Measurements from ENCODE around the gene SORCS2. TPM values are rescaled to one million over a fixed set of nuclear protein-coding genes. Genes with fewer than 3 reads are reported as not detected.

The SORCS2 gene
- total RNA-seq, 2 donors from 2014 or later = 1.0 to 4.4 TPM

DNA sequence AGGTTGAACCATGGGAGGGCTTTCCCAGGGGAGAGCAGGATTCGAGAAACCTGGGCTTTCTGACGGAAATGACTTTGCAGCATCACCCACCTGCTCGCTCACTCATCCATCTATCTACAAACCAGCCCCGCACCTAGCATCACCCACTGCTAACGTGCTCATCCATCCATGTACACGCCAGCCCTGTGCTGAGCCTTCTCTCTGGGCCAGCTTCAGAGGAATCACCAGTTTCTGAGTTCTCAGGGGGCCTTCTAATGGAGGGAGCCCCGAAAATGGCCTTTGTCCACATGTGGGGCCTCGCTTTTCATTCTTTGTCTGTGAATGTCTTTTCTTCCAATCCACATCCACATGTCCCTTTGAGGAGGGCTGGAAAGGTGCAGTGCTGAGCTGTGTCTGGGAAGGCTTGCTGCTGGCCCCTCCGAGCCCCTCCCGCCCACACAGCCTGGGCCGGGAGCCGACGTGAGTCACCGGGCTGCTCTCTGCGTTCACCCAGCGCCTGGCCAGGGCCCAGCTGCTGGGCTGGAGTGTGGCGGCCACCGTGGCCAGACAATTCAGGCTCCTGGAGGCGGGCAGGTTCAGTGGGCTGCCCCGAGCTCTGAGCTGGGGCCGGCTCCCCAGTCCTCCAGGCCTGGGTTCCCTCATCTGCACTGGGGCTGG lies 14.7 kb downstream of the SORCS2 start:
- H3K27ac ChIP-seq = peak overlapping the region; percentile 3 to 48
- peak; percentile 34 for DNase-seq (ENCODE audit: low spot score)
- intact Hi-C loops (cut with DNase I) = no loop called here
- peaks cover 2% of the 10 kb centered on the region for H3K27me3 ChIP-seq (replicated peaks; ENCODE audit: insufficient read depth)
- no peak overlapping the region for H3K4me3 ChIP-seq
- 25% methylated on average over 19 of the region's 21 CpGs for WGBS
- no peaks in the 10 kb centered on the region for H3K9me3 ChIP-seq
- H3K36me3 ChIP-seq = no peaks in the 10 kb centered on the region
- H3K4me1 ChIP-seq (replicated peaks) = peaks cover 2% of the 10 kb centered on the region
- TF ChIP-seq POLR2A (IDR thresholded peaks at IDR 0.05) (no peak), POLR2AphosphoS5 (IDR thresholded peaks at IDR 0.05) (no peak)
- TF ChIP-seq, protein P1, sequence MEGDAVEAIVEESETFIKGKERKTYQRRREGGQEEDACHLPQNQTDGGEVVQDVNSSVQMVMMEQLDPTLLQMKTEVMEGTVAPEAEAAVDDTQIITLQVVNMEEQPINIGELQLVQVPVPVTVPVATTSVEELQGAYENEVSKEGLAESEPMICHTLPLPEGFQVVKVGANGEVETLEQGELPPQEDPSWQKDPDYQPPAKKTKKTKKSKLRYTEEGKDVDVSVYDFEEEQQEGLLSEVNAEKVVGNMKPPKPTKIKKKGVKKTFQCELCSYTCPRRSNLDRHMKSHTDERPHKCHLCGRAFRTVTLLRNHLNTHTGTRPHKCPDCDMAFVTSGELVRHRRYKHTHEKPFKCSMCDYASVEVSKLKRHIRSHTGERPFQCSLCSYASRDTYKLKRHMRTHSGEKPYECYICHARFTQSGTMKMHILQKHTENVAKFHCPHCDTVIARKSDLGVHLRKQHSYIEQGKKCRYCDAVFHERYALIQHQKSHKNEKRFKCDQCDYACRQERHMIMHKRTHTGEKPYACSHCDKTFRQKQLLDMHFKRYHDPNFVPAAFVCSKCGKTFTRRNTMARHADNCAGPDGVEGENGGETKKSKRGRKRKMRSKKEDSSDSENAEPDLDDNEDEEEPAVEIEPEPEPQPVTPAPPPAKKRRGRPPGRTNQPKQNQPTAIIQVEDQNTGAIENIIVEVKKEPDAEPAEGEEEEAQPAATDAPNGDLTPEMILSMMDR (IDR thresholded peaks at IDR 0.05) = no peak

DNA sequence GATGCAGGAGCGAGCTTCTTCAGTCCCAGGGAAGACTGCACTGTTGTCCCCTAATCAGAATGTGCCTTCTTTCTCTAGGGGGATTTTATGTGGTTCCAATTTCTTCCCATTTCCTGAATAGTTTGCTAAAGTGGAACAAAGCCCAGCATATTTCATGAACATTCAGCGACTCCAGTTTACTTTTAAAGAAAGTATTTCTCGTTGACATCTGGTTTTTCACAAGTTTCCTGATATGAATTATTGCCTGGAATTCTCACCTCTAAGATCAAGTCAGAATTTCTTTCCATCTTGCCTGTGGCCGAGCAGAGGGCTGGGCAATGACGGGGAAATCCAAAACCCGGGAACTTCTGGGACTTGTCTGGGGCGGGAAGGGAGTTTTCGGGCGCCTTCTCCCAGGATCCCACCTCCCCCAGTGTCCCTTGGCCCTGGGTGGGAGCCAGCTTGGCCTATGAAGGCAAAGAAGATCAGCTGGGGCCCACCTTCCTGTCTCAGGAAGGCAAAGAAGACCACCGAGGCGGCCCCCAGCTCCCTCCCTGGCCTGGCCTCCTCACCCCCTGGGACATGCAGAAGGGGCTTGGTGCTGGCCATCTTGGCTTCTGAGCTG lies 15.4 kb downstream of the SORCS2 start:
- intact Hi-C loops (cut with DNase I) = no loop called here

DNA sequence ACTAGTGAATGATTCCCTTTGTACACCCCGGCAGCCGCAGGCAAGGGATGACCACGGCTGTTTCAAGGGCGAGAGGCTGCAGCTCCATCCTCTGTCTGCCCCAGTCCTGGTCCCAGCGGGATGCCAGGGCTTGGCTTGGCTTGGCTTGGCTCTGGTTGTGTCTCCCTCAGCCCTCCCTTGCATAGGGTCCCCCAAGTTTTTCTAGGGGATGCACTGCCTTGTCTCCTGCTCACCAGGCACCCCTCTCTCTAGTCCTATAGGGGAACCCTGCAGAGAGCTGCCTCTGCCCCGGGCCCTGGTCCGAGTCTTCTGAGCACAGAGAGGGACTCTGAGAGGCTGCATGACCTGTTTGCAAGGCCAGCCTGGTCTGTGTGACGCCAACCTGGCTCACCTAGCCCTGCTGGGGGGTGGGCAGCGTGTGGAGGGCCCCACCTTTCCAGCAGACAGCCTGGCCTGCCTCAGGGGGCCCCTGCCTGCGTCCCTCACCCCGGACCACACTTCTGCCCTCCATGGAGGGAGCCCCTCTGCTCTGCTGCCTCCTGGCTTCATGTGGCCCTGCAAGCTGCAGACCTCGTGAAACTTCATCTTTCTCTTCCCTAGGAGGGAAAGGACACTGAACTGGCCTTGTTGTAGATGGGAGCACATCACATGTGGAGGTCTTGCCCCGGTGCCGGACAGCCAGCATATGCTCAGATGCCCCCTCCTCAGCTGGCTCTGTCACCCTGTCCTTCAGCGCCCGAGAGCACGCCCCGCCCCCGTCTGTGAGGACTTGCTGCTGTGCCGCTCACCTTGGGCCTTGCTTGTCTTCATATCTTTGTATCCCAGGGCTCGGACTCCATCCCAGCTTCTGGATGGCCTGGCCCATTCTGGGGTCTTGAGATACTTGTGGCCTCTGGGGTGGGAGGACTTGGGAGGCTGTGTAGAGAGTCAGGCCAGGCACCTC lies 16.4 kb downstream of the SORCS2 start:
- WGBS = 89% methylated on average over 21 of the region's 21 CpGs
- TF ChIP-seq POLR2A (IDR thresholded peaks at IDR 0.05) (no peak), POLR2AphosphoS5 (IDR thresholded peaks at IDR 0.05) (no peak)
- TF ChIP-seq, protein P1 (IDR thresholded peaks at IDR 0.05) = no peak
- Histone ChIP-seq H3K36me3 (no peaks in the 10 kb centered on the region), H3K4me1 (replicated peaks) (peaks cover 2% of the 10 kb centered on the region), H3K4me3 (no peak overlapping the region), H3K27ac (peak overlapping the region in 1 of 2 donors; percentile 53), H3K27me3 (replicated peaks; ENCODE audit: insufficient read depth) (peaks cover 2% of the 10 kb centered on the region), H3K9me3 (no peaks in the 10 kb centered on the region)
- intact Hi-C loops (cut with DNase I) = no loop called here
- no peak for DNase-seq (ENCODE audit: low spot score)

More for the DNA sequence above, 15.4 kb downstream of the SORCS2 start:
- H3K9me3 ChIP-seq = no peaks in the 10 kb centered on the region
- H3K4me1 ChIP-seq (replicated peaks) = peaks cover 2% of the 10 kb centered on the region
- H3K4me3 ChIP-seq = no peak overlapping the region
- TF ChIP-seq POLR2A (IDR thresholded peaks at IDR 0.05) (no peak), POLR2AphosphoS5 (IDR thresholded peaks at IDR 0.05) (no peak)
- TF ChIP-seq, protein P1 (IDR thresholded peaks at IDR 0.05) = no peak
- H3K36me3 ChIP-seq = no peaks in the 10 kb centered on the region
- H3K27me3 ChIP-seq (replicated peaks; ENCODE audit: insufficient read depth) = peaks cover 2% of the 10 kb centered on the region
- DNase-seq (ENCODE audit: low spot score) = no peak
- H3K27ac ChIP-seq = peak overlapping the region; percentile 48 to 53
- 55% methylated on average over 11 of the region's 11 CpGs for WGBS

DNA sequence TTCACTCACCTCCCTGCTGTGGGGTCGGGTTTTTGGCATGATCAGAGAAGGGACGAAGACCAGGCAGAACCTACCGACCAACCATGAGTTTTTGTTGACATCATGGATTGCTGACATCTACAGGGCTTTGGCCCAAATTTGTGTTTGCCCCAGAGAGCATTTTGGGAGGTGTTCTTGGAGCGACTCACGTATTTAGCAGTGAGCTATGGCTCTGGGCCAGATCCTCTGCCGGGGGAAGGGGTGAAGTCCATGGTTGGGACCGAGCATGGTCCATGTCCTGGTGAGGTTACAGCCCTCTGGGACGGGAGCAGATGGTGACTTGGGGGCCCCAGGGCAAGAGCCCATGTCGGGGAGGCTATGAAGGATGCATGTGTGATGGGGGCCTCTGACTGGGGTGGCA lies 17.4 kb downstream of the SORCS2 start:
- Histone ChIP-seq H3K4me1 (replicated peaks) (peaks cover 2% of the 10 kb centered on the region), H3K27me3 (replicated peaks; ENCODE audit: insufficient read depth) (peaks cover 2% of the 10 kb centered on the region), H3K36me3 (no peaks in the 10 kb centered on the region), H3K4me3 (no peak overlapping the region), H3K9me3 (no peaks in the 10 kb centered on the region), H3K27ac (no peak overlapping the region)
- intact Hi-C loops (cut with DNase I) = no loop called here
- DNase-seq (ENCODE audit: low spot score) = no peak
- TF ChIP-seq POLR2AphosphoS5 (IDR thresholded peaks at IDR 0.05) = no peak
- TF ChIP-seq, protein P1 (IDR thresholded peaks at IDR 0.05) = no peak
- no peak for TF ChIP-seq POLR2A (IDR thresholded peaks at IDR 0.05)
- 65% methylated on average over 9 of the region's 9 CpGs for WGBS

All from prostate gland (tissue), 2 donors.